ENCODE measurements around the gene BBOX1.

- TF ChIP-seq CTCF (IDR thresholded peaks at IDR 0.05; ENCODE audit: insufficient read depth, low read length, poor library complexity, severe bottlenecking) (no peak), EZH2phosphoT487 (conservative IDR thresholded peaks at IDR 0.05; ENCODE audit: low read length) (no peak)
Observed at GRCh38 chr11:27116684-27117083, 76.1 kb downstream of the BBOX1 start.

Data from SU-DHL-6 (cell line).